DMS114 treated with DMSO at 0.1 percent for 48 hours (cell line): ENCODE results near the gene DUOX2.
A peak's percentile ranks its signal among the peaks of the same experiment; 100 is the strongest.
"Not testable (repeated sequence)": the region's sequence is repeated elsewhere in the genome, so short reads cannot be mapped to it uniquely, and the experiment has no call there.

ENCODE experiments used
- DNase-seq: peaks from one replicate; lab custom pipeline; 2025; ENCODE audit not compliant: unreplicated experiment; lab: John Stamatoyannopoulos, UW

DUOX2 gene

DNA sequence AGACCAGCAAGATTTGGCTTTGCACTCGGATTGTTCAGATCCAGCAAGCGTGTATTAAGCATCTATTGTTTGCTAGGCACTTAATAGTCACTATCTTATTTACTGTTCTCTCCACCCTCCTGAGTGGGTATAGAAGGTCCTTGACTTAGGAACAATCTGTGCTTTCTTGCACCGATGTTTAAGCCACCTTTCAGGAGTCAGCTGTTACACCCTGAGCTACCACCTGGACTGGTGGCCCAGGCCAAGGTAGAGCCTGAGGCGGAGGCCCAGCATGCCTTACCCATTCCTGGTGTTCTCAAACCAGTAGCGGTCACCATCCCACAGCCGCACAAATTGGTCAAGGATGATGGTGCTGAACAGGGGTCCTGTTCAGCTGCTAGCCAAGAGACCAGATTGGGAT, 25.8 kb upstream of the DUOX2 start:
- no peak for DNase-seq

DNA sequence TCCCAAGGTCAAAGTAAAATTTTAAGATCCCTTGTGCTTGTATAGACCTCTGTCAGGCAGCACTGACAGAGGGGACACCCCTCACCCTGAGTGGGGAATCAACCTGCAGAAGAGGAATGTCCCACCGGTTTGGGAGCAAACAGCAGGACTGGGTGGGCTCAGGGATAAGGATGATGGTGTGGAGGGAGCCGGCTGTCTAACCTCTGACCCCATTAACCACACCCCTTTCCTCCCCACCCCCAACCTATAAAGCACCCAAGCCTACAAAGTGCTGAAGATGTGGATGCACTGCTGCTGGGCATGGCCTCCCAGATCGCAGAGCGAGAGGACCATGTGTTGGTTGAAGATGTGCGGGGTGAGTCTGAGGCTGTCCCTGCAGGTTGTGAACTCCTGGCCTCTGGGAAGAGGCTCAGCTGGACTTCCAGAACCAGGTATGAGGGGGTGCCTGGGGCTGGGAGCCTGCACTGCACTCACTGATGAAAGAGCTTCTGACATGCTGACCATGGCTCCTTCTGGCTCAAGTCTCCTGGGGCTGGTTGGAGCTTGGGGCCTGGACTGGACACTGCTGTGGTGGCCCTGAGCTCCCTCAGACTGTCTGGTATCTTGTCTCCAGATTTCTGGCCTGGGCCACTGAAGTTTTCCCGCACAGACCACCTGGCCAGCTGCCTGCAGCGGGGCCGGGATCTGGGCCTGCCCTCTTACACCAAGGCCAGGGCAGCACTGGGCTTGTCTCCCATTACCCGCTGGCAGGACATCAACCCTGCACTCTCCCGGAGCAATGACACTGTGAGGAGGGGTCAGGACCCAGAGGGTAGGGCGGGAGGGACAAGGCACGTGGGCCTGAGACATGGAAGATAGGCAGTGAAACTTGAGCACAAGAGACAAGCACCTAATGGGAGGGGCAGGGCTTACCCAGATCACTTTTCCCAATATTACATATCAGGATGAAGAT, 25.1 kb upstream of the DUOX2 start:
- DNase-seq: no peak

DNA sequence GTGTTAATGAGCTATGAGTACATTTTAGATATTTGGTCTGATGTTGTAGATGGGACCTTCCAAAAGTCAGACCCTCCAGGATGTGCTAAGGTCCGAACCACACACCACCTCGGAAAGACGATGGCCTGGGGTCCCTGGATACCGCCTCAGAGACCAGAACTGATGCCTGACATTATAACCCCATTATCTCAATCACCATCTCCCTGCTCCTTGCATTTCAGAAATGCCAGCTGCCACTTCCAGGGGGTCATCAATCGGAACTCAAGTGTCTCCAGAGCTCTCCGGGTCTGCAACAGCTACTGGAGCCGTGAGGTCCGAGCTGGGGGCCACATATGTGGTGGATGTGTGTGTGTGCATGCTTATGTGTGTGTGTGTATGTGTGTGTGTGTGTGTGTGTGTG, 23.7 kb upstream of the DUOX2 start:
- no peak for DNase-seq

DNA sequence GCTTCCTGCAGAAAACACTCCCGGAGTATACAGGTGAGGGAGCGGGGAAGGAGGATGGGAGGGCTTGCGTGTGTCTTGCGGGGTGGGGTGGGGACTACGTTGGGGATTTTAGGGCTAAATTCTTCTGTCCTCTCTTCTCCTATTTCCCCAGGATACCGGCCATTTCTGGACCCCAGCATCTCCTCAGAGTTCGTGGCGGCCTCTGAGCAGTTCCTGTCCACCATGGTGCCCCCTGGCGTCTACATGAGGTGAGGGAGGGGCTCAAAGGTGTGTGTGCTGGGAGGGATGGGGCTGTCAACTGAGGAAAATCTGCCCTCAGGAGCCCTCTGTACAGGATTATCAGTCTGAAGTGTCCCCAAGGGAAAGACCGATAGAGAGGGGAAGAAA, 22.4 kb upstream of the DUOX2 start:
- no peak for DNase-seq

DNA sequence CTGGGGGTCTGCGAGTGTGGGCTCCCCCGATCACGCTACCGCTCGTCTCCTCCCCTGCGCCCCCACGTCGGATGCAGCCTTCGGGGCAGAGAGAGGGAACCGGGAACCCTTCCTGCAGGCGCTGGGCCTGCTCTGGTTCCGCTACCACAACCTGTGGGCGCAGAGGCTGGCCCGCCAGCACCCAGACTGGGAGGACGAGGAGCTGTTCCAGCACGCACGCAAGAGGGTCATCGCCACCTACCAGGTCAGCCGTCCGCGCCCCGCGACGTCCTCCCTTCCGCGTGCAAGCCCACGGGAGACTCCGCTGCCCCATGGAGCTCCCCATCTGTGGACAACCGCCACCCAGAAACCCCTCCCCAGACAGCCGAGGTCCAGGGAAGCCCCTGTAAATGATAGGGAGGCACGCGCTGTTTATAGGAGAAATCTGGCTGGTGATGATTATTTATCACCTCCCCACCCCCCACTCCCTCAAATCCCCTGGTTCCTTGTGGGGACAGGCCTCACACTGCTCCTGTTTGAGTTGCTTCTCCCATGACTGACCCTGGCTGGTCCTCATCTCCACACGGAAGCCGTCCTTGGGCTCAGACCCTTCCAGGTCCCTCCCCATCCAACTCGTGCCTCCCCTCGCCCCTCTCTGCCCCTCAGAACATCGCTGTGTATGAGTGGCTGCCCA, 21.9 kb upstream of the DUOX2 start:
- not testable (repeated sequence) for DNase-seq

DNA sequence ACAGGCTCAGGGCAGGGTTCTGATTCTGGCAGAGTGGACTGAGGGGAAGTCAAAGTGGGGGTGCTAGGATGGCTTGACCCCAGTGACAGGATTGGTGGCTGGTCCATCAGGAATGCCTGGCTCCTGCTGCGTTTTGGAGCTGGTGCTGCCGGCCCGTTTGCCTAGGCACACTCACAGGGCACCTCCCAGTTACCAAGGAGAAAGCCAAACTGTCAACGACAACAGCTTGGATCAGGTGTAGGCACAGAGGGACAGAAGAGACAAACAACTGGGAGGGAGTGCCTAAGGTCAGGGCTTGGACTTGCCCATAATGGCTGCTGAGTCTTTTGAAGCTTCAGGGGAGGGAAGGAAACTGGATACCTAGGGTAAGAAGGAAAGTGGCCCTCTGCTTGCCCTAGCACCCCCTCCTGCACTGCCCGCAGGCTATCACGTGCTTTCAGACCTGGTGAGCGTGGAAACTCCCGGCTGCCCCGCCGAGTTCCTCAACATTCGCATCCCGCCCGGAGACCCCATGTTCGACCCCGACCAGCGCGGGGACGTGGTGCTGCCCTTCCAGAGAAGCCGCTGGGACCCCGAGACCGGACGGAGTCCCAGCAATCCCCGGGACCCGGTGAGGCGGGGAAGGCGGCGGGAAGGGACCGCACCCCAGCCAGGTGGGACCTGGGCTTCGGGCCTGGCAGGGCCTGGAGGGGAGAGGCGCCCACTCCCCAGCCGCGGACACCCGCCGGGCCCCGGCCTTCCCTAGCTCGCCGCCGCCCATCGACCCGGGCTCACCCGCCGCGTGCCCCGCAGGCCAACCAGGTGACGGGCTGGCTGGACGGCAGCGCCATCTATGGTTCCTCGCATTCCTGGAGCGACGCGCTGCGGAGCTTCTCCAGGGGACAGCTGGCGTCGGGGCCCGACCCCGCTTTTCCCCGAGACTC, 21.0 kb upstream of the DUOX2 start:
- no peak for DNase-seq

DNA sequence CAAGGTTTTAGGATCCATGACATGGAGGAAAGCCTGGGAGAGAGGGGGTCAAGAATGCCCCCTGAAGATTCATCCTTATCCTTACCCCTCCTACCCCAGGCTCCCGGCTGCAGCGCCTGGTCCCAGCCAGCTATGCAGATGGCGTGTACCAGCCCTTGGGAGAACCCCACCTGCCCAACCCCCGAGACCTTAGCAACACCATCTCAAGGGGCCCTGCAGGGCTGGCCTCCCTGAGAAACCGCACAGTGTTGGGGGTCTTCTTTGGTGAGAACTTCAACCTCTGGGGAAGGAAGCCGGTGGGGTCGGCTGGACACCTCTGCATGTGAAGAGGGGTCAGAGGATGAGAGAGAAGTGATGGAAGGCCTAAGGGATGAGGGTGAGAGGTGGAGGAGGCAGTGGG, 20.1 kb upstream of the DUOX2 start:
- DNase-seq: no peak

DNA sequence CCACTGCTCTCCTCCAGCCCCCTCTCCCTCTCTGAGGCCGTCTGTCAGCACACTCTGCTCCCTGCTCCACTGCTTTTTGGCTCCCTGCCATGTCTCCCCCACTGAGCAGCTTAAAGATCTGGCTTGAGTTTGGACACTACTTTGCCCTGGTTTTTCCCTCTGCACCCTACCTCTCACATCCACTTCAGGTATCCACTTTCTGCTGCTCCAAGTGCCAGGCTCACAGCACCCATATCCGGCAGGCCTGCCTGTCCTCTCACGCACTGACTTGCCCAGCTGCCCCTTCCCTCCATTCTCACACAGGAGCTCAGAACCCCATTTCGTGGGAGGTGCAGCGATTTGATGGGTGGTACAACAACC, 19.6 kb upstream of the DUOX2 start:
- DNase-seq: no peak

DNA sequence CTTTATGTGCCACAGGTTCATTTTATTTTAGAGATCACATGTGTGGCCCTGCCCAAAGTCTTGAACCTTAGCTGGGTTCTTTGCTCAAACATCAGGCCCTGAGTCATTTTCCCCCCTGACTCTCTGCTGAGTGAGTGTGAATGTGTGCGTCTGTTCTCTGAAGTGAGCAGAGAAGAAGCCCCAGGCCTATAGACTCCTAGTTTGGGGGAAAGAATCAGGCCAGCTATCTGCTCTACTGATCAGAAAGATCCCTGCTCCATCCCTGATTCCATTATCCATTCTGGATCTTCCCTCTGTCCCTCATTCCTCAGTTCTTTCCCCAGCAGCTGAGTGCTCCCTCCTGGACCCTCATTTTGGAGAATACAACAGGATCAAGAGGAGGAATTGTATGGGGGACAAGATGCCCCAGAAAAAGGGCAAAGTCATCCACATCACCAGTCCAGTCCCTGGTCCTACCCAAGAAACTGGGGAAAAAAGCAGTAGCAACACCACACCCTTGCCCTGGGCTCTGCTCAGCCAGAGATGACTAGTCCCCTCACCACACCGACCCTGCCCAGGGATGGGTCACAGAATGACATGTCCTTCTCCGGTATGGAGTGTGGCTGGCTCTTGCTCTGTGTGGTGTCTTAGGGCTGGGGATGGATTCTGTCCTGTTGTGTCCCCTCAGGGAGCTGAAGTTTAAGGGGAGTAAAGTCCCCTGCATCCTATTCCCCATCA, 19.0 kb upstream of the DUOX2 start:
- DNase-seq: no peak

DNA sequence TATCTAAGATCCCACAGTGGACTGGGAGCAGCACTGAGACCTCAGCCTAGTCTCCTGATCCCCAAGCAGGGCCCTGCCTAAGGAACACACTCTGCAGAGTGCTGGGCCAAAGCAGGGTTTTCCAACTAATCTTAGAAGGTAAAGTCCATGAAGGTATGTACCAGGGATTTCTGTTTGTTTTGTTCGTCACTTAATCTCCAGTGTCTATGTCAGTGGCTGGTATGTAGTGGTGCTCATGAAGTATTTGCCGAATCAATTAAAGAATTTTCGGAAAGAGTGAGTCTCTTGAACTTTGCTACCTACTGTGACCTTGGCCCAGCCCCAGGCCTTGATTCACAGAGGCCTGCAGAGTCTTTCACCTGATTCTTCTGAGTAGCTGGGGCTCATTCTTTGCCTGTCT, 17.5 kb upstream of the DUOX2 start:
- DNase-seq: no peak

DNA sequence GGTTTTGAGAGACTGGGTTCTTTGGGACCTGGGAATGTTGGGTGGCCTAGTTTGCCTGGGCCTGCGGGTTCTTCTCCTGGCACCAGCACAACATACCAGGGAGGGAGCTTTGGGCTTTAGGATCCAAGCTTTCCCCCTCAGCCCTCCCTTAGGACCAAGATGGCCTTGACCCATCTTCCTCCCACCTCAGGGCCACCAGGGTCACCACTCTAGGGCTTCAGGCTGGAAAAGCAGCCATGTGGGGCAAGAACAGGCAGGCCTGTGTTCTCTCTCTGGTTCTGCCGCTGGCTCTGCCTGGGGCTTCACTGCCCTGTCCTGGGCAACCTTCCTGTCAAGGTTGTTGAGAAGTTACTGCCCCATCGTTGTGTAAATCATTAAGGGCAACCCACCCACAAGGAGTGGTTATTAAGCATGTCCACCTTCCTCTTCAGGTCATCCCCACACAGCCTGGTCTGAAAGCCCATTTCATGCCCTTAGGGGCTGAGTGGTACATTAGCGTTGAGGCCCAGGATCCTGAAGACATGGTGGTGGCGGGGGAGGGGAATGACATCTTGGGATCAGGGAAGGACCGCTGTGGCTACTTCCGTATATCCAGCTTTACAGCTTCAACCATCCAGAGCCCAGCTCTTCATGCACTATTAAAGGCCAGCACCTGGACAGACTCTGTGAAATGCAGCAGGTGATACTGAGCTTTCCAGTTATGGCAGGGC, 16.5 kb upstream of the DUOX2 start:
- DNase-seq: no peak

DNA sequence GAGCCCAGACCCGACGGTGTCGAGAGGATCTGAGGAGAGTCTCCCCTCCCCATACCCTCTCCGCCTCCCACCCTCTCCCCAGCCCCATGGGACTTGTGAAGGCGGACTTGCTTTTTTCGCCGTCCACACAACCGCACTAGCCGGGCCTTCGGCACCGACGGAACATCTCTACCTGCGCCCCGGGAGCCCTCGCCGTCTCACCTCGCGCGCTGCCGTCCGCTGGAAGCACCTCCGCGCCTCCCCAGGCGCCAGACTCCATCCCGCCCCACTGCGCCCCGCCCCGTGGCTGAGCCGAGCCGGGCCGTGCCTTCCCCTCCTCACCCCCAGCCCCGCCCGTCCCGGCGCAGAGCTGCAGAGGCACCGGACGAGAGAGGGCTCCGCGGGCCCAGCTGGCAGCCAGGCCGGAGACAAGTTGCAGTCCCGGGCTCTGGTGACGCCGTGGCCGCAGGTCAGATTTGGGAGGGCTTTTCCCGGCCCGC, 15.7 kb upstream of the DUOX2 start, which contains the start of the genes DUOX1 and DUOXA1:
Gene DUOX1 (plus strand): TSS at position 344 of the 479 bp plus-strand sequence. CDS start 1,973 bp downstream, outside the sequence.
Gene DUOXA1 (minus strand): TSS at position 229 of the 479 bp plus-strand sequence. CDS start 6,865 bp downstream, outside the sequence.
- DNase-seq: no peak

DNA sequence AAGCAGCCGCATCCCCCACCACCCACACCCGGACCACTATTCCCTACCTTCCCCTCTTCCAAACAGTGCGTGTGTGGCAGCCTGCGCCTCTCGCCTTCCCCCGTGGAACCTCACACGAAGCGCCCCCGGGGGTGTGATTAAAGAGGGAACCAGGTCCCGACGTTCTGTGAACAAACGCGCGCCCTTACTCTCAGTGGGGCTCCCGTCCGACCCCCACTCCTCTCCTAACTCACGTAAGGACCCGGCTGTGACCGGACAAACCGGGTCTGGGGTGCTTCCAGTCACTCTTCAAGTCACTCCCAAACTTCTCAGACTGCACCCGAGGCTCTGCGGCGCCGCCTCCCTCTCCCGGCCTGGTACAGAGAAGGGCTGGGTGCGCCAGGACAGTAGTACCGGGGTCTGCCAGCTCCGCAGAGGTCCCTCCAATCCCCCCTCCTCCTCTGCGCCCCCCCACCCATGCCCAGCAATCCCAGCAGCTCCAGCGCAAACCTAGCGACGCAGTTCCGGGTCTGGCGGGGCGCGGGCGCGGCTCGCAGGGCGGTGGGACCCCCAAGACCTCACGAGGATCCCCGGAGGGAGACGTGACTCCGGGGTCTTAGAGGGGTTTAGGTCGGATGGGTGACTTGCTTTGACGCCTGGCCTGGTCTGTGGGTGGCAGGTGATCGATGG, 15.1 kb upstream of the DUOX2 start:
- no peak for DNase-seq

DNA sequence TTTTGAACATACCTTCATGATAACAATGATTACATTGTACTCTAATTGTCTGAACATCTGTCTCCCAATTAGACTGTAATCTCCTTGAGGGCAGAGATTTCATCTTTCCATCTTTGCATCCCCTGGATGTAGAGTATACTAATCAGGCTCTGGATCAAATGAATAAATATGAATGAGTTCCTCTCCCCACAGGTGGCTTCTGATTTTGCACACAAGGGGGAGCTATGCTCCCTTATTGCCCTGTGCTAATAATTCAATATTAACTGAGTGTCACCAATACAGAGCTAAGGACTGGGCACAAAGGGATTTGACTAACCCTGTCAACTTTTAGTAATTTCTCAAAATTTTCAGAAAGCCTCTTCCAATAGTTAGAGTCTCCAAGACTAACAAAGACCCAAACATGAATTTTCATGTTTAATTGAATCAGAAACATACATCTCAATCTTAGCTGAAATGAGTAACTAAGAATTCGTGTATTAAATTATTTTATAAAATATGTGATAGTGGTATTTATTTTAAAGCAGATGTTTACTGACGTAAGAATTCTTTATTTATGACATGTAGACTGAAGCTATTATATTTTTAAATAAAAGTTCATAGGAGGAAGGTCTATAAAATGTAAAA, 12.7 kb upstream of the DUOX2 start:
- peak; percentile 17 for DNase-seq

DNA sequence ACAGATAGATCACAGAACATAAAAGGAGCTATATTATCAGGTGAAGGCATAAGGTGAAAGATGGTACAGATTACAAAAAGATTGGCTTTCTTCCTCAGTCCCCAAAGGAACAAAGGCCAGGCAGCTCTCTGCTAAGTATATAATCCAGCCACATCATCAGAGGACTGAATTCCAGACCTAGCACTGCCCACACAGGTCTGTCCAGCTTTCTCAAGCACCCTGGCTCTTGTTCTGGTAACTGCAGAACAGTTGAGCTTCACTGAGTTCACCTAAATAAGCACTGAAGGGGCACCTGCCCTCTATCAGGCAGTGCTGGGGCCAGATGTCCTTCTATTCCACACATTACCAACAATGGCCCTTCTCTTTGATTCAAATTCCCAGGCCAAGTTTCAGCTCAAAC, 9.4 kb upstream of the DUOX2 start:
- no peak for DNase-seq

DNA sequence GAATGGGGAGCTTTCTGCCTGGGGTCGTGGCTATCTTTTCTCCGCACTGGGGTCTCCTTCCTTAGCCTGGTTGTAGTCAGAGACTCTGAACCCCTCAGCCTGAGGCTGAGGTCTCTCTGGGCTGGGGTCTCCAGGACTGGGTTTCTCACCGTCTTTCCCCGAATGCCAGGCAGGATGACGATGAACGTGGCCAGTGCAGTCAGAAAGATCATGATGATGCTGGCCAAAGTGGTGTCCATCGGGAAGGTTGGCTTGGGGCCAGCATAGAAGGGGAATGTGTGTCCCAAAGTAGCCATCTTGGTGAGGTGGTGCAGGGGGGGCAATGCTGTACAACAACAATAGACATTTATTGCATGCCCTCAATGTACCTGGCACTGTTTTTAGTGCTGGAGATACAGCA, 8.7 kb upstream of the DUOX2 start:
- no peak for DNase-seq

DNA sequence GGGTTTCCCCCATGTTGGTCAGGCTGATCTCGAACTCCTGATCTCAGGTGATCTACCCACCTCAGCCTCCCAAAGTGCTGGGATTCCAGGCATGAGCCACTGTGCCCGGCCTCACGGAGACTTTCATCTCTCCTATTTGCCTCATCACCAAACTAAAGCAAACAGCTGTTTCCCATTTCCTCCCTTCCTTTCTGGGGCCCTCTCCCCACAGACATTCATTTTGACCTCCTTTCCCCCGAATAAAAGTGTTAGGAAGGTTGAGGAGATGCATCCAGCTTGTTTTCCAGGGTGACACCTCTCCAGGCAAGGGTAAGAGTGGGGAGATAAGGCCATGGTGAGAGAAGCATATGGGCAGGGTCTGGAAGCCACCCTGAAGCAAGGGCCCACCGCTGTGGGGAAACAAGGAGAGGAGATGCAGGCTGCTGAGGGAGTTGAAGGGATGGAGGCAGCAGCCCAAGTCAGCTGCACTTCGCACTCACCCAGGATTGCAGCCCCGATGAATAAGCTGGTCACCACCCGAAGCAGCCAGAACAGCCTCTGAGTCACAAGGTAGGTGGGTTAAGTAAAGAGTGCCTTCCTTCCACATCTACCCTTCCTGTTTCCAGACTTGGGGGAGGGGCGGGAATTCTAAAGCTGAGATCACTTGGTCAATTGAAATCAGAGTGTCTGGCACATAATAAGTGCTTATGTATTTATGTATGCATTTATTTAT, 7.9 kb upstream of the DUOX2 start:
- DNase-seq: no peak

DNA sequence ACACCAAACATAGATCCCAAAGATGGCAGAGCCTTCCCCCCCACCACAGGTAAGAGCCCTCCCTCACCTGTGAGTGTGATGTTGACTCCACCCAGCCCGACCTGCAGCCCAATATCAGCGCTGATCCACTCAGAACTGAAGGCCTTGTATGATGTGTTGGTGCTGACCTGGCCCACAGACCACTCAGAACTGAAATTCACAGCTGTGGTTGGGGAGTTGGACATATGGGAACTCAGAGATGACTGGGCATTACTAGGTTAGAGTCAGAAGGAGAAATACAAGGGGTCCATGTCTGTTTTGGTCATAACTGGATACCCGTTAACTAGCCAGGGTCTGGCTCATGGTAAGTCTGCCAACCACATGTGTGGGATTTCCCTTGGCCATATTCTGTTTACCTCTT, 7.0 kb upstream of the DUOX2 start:
- DNase-seq: no peak
